Ascending aorta (tissue), 2 donors: ENCODE data around the gene METTL14. TPM values are rescaled to one million over a fixed set of nuclear protein-coding genes. Genes with fewer than 3 reads are reported as not detected.

ENCODE experiments used
- DNase-seq, 2 donors: peaks; one replicate each; pipeline ENCODE4 v3.0.0-alpha.2; 2019; ENCODE audit warnings: low spot score in 2 of 2
- H3K27ac ChIP-seq, 2 donors: fragments of 200-600 bp; sonication (generic); one replicate each; pipeline ENCODE4 v1.5.1; 2016 to 2017; ENCODE audit warnings: mild to moderate bottlenecking in 1 of 2
- H3K27me3 ChIP-seq: fragments of 200-600 bp; sonication (generic); one replicate; pipeline ENCODE4 v1.5.1; 2017
- H3K36me3 ChIP-seq, 2 donors: fragments of 200-600 bp; sonication (generic); one replicate each; pipeline ENCODE4 v1.5.1; 2016
- H3K4me1 ChIP-seq, 2 donors: fragments of 200-600 bp; sonication (generic); one replicate each; pipeline ENCODE4 v1.5.1; 2016 to 2017; ENCODE audit warnings: mild to moderate bottlenecking in 1 of 2
- H3K4me3 ChIP-seq, 2 donors: fragments of 200-600 bp; sonication (generic); one replicate each; pipeline ENCODE4 v1.5.1; 2016 to 2017; ENCODE audit warnings: mild to moderate bottlenecking in 1 of 2
- H3K9me3 ChIP-seq, 2 donors: fragments of 200-600 bp; sonication (generic); one replicate each; pipeline ENCODE4 v1.5.1; 2016
- intact Hi-C: fragments of 100-400 bp; cut with DNase I; formaldehyde crosslinking; loops from one replicate; pipeline ENCODE4 v1.15.1; 2023
- total RNA-seq: library from RNA; depleted of rRNA; stranded (reverse); fragments of >200 nt; gene quantifications from one replicate; pipeline ENCODE4 v1.1.0, GENCODE V29; 2016
- TF ChIP-seq, protein P1 (sequence below), 3 experiments: fragments of 200-600 bp in 2 of 3; fragments of 450-650 bp in 1 of 3; sonication (generic) in 2 of 3; IDR thresholded peaks; one replicate each; pipeline ENCODE4 v1.5.1; 2016 to 2019; ENCODE audit warnings: antibody characterized with exemption in 3 of 3, mild to moderate bottlenecking in 1 of 3, moderate library complexity in 1 of 3

Gene METTL14
- total RNA-seq, 1 donor from 2014 or later, result 2.4 TPM

DNA sequence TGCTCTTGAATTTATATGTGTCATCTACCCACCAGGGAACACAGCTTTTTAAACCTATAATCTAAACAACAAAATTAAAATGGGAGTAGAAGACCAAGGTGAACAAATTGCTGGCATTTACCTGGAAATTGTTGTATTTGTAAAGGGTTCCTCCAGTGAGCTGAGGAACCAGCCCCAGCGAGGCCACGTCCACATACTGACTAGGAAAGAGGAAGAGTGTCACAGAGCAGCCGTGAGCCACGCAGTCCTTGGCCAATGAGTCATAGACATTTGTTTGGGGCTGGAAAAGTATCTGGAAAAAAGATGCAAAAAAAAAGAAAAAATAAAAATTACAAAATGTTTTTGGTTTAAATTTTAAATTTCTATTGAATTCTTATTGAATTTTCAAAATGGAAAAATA is 58.7 kb downstream of the METTL14 start:
- Histone ChIP-seq H3K36me3 (peaks cover 31 to 33% of the 10 kb centered on the region in 2 donors), H3K4me1 (peaks cover 0 to 14% of the 10 kb centered on the region in 2 donors), H3K4me3 (no peak overlapping the region), H3K27me3 (no peaks in the 10 kb centered on the region), H3K27ac (peak overlapping the region in 1 of 2 donors; percentile 34), H3K9me3 (no peaks in the 10 kb centered on the region)
- TF ChIP-seq, protein P1, sequence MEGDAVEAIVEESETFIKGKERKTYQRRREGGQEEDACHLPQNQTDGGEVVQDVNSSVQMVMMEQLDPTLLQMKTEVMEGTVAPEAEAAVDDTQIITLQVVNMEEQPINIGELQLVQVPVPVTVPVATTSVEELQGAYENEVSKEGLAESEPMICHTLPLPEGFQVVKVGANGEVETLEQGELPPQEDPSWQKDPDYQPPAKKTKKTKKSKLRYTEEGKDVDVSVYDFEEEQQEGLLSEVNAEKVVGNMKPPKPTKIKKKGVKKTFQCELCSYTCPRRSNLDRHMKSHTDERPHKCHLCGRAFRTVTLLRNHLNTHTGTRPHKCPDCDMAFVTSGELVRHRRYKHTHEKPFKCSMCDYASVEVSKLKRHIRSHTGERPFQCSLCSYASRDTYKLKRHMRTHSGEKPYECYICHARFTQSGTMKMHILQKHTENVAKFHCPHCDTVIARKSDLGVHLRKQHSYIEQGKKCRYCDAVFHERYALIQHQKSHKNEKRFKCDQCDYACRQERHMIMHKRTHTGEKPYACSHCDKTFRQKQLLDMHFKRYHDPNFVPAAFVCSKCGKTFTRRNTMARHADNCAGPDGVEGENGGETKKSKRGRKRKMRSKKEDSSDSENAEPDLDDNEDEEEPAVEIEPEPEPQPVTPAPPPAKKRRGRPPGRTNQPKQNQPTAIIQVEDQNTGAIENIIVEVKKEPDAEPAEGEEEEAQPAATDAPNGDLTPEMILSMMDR (IDR thresholded peaks at IDR 0.05), result no peak
- intact Hi-C loops, result loop anchor here (10.0 kb wide), 1 partner anchor 541 kb away; no protein-coding TSS in a partner anchor
- no peak for DNase-seq

- no peak overlapping the region for H3K4me3 ChIP-seq
- intact Hi-C loops, result loop anchor here (10.0 kb wide), 1 partner anchor 539 kb away; no protein-coding TSS in a partner anchor
- H3K36me3 ChIP-seq, result peaks cover 19 to 25% of the 10 kb centered on the region in 2 donors
- H3K4me1 ChIP-seq, result peaks cover 0 to 14% of the 10 kb centered on the region in 2 donors
- no peaks in the 10 kb centered on the region for H3K9me3 ChIP-seq
- TF ChIP-seq, protein P1 (IDR thresholded peaks at IDR 0.05), result no peak
- no peaks in the 10 kb centered on the region for H3K27me3 ChIP-seq
- H3K27ac ChIP-seq, result peak overlapping the region in 1 of 2 donors; percentile 32
- DNase-seq, result no peak
Measured at GRCh38 chr4:118745357-118745756, 60.2 kb downstream of the METTL14 start.

- Histone ChIP-seq H3K27ac (peak overlapping the region; percentile 10 to 28), H3K27me3 (no peaks in the 10 kb centered on the region), H3K36me3 (peaks cover 20 to 32% of the 10 kb centered on the region in 2 donors), H3K4me1 (peaks cover 2 to 14% of the 10 kb centered on the region in 2 donors), H3K4me3 (no peak overlapping the region), H3K9me3 (no peaks in the 10 kb centered on the region)
- TF ChIP-seq, protein P1 (IDR thresholded peaks at IDR 0.05), result no peak
- intact Hi-C loops, result loop anchor here (10.0 kb wide), 1 partner anchor 538 kb away; no protein-coding TSS in a partner anchor
- no peak for DNase-seq
Measured at GRCh38 chr4:118746251-118746919, 61.2 kb downstream of the METTL14 start.

DNA sequence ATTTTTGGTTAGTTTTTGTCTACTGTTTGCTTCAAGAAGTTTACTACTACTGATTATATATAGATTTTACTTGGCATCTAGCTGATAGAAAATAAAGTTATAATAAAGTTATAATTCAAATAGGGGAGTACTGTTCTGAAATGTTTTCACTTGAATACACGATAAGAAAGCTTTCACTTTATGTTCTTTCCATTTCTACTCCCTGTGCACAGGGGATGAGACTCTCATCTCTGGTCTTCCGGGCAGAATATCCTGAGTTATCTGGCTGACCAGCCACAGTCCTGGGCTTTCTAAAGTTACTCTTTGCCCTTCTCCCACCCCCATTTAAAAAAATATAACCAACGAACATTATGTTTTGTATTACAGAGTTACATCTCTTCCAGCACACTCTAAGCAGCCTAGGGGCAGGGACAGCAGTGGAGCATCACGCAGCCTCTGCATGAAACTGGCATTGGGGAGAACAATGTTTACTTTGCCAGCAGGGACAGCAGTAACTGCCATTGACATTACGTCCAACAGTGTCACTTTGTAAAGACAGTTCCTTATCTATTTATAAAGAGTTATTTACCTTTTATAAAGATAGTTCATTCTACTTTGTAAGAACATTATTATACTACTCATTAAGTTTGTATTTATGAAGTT is 64.3 kb downstream of the METTL14 start:
- Histone ChIP-seq H3K4me3 (no peak overlapping the region), H3K27me3 (no peaks in the 10 kb centered on the region), H3K9me3 (no peaks in the 10 kb centered on the region), H3K27ac (no peak overlapping the region), H3K4me1 (peaks cover 7 to 25% of the 10 kb centered on the region in 2 donors), H3K36me3 (peaks cover 14 to 33% of the 10 kb centered on the region in 2 donors)
- no peak for DNase-seq
- TF ChIP-seq, protein P1 (IDR thresholded peaks at IDR 0.05), result no peak
- intact Hi-C loops, result loop anchor here (10.0 kb wide), 1 partner anchor 535 kb away; no protein-coding TSS in a partner anchor

GRCh38 chr4:118751629-118752323 is 66.6 kb downstream of the METTL14 start:
- no peak overlapping the region for H3K4me3 ChIP-seq
- H3K27ac ChIP-seq, result peak overlapping the region in 1 of 2 donors; percentile 17
- no peaks in the 10 kb centered on the region for H3K9me3 ChIP-seq
- intact Hi-C loops, result no loop called here
- peaks cover 16 to 26% of the 10 kb centered on the region in 2 donors for H3K4me1 ChIP-seq
- no peaks in the 10 kb centered on the region for H3K27me3 ChIP-seq
- DNase-seq, result no peak
- TF ChIP-seq, protein P1 (IDR thresholded peaks at IDR 0.05), result no peak
- H3K36me3 ChIP-seq, result peaks cover 11 to 32% of the 10 kb centered on the region in 2 donors
